ENCODE results near the gene STX17. TPM values are rescaled to one million over a fixed set of nuclear protein-coding genes. Genes with fewer than 3 reads are reported as not detected.

The STX17 gene
- 10 to 100 TPM; 26.0 to 41.8 (median 37.9) TPM for total RNA-seq

DNA sequence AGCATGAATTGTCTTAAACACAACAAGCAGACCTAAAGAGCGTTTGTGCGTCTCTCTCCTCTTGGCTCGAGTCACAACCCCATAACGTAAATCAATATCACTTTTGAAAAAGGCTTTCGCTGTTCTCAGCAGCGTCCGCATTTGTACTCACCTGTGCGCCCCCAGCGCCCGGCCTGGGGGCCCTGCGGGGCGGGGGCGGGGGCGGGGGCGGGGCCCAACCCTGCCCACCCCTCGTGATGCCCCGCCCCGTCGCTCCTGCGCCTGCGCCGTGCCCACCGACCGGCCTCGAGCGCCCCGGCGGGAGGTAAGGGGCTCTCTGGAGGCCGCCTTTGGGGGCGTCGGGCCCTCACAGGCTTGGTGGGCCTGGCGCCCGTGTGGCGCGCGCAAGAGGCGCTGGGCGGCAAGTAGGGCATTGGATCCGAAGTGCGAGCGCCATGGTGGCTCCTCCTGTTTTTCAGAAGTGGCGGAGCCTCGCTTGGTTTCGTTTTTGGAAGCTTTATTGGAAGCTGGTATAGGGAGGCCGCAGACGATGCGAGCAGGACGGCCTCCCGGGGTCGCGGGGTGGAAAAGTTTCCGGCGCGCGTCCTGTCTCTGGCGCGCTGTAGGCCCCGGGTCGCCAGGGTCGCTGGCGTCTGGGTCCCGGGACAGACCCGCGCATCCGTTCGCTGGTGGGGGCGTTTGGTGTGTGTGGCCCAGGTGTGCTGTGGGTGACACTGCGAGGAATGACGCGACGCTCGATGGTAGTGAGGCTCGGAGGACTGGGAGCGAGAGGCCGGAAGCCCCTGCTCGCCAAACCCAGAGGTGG lies at the start of gene STX17:
Gene STX17, plus strand, starts transcription at position 252 of the 805 bp plus-strand sequence. CDS start 8,586 bp downstream, outside the sequence.
- TF ChIP-seq, protein P1, sequence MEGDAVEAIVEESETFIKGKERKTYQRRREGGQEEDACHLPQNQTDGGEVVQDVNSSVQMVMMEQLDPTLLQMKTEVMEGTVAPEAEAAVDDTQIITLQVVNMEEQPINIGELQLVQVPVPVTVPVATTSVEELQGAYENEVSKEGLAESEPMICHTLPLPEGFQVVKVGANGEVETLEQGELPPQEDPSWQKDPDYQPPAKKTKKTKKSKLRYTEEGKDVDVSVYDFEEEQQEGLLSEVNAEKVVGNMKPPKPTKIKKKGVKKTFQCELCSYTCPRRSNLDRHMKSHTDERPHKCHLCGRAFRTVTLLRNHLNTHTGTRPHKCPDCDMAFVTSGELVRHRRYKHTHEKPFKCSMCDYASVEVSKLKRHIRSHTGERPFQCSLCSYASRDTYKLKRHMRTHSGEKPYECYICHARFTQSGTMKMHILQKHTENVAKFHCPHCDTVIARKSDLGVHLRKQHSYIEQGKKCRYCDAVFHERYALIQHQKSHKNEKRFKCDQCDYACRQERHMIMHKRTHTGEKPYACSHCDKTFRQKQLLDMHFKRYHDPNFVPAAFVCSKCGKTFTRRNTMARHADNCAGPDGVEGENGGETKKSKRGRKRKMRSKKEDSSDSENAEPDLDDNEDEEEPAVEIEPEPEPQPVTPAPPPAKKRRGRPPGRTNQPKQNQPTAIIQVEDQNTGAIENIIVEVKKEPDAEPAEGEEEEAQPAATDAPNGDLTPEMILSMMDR (IDR thresholded peaks at IDR 0.05; ENCODE audit: low read depth), result no peak

DNA sequence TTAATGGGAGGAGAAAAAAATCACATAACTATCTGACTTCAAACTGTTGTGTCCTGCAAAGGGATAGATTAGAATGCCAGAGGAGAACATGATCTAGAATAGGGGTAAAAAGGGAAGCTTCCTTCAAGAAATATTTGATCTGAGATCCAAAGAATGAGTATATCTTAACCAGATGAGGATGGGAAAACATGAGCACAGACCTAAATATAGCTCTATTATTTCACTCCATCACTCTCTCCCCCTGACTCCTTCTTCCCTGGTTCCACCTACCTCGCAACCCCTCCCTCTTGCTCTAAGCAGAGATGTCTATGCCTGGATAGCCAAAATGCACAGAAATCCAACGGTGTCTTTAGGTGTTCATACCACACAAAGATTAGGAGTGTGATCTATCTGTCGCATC lies 48.4 kb upstream of the STX17 start:
- TF ChIP-seq, protein P1 (IDR thresholded peaks at IDR 0.05; ENCODE audit: low read depth), result no peak

GRCh38 chr9:99859243-99859980 lies 47.0 kb upstream of the STX17 start:
- TF ChIP-seq, protein P1 (IDR thresholded peaks at IDR 0.05; ENCODE audit: low read depth), result no peak

DNA sequence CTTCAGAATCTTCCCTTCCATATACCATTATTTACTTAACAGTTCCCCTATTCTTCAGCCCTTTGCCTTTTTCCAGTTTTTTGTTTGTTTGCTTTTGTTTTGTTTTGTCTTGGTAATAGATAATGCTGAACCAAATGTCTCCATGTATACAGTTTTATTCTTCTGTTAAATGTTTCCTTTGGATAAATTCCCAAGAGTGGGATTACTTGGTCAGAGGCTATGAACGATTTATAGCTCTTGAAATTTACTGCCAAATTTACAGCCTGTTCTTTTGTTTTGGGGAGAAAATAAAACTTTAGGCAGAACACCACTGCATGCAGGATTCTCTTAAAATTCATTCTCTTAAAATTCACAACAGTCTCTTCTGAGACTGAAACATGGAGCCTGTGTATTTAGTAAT lies 46.2 kb upstream of the STX17 start:
- TF ChIP-seq, protein P1 (IDR thresholded peaks at IDR 0.05; ENCODE audit: low read depth), result no peak

GRCh38 chr9:99863955-99864354 lies 42.5 kb upstream of the STX17 start:
- TF ChIP-seq, protein P1 (IDR thresholded peaks at IDR 0.05; ENCODE audit: low read depth), result no peak

GRCh38 chr9:99866398-99866797 lies 40.1 kb upstream of the STX17 start:
- TF ChIP-seq, protein P1 (IDR thresholded peaks at IDR 0.05; ENCODE audit: low read depth), result no peak

DNA sequence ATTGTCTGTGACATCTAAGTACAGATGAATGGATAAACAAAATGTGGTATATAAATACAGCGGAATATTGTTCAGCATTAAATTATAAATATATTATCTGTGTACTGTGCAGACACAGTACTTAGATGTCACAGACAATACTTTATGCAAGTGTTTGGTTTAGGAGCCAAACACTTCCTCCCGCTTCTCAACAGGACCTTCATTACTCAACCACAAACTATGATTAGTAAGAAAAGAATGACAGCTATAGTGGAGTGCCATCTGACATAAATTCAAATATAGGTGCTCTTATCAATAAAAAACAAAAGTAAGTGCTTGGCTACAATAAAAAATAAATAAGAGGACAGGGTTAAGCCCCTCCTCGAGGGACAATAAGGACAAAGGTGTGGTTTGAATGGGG lies 38.9 kb upstream of the STX17 start:
- TF ChIP-seq, protein P1 (IDR thresholded peaks at IDR 0.05; ENCODE audit: low read depth), result no peak

All from subcutaneous adipose tissue (tissue), 4 donors.